Measurements from ENCODE around the gene TRIM41. TPM values are rescaled to one million over a fixed set of nuclear protein-coding genes. Genes with fewer than 3 reads are reported as not detected.

TRIM41 gene
- polyA plus RNA-seq, 1 donor (not counting 4 experiments of a cell fraction or from before 2014, with no cell fraction given) = 13.4 TPM

DNA sequence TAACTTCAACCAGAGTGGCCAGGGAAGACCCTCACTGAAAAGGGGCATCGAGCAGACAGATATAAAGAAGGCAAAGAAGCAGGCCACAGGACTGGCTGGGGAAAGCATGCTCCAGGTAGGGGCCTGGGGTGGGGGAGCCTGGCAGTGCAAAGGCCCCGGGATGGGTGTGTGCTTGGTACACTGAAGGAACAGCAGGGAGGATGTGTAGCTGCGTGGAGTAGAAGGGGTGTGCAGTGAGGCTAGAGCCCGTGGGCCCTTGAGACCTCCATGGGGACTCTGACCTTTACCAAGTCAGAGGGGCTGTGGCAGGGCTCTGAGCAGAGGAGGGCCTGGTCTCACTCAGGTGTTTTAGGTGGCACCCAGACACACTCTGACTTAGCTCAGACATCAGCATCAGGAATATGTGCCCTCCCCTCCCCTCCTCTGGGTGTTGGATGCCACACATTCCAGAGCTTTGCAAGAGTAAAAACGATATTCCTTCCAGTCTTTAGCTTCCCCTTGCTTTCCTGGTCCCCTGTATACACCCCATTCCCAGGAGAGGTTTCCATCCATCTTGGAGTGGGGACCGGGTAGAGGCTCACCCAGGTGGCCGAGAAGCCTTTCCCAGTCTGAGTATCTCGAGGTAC is 25.6 kb upstream of the TRIM41 start:
- dilution Hi-C loops (cut with MboI; ENCODE audit: extremely low pct_ligation_motif_present, low sequenced_read_pairs) = no loop called here
- FAIRE-seq (no peak), DNase-seq (ENCODE audit: low read depth, low spot score) (no peak)
- H4K20me1 ChIP-seq (ENCODE audit: control insufficient read depth, extremely low read depth, insufficient read depth, low read length) = no peaks in the 10 kb centered on the region
- no peak overlapping the region for H3K9ac ChIP-seq (ENCODE audit: control insufficient read depth, extremely low read depth, insufficient read depth, low read length)
- peaks cover 4% of the 10 kb centered on the region for H3K4me1 ChIP-seq (ENCODE audit: control insufficient read depth, extremely low read depth, insufficient read depth, low read length)
- H2AFZ ChIP-seq (ENCODE audit: control insufficient read depth, low read length) = no peak overlapping the region
- no peaks in the 10 kb centered on the region for H3K9me3 ChIP-seq (ENCODE audit: control insufficient read depth, low read depth, low read length)
- H3K4me3 ChIP-seq (ENCODE audit: control insufficient read depth in 2 of 3, extremely low read depth in 1 of 3, insufficient read depth in 2 of 3, low read depth in 1 of 3, low read length in 3 of 3) = no peak overlapping the region
- H3K79me2 ChIP-seq (ENCODE audit: control insufficient read depth, insufficient read depth, low read length) = peaks cover under 1% of the 10 kb centered on the region
- H3K4me2 ChIP-seq (ENCODE audit: control insufficient read depth, extremely low read depth, insufficient read depth, low read depth, low read length) = no peak overlapping the region
- TF ChIP-seq, protein P1, sequence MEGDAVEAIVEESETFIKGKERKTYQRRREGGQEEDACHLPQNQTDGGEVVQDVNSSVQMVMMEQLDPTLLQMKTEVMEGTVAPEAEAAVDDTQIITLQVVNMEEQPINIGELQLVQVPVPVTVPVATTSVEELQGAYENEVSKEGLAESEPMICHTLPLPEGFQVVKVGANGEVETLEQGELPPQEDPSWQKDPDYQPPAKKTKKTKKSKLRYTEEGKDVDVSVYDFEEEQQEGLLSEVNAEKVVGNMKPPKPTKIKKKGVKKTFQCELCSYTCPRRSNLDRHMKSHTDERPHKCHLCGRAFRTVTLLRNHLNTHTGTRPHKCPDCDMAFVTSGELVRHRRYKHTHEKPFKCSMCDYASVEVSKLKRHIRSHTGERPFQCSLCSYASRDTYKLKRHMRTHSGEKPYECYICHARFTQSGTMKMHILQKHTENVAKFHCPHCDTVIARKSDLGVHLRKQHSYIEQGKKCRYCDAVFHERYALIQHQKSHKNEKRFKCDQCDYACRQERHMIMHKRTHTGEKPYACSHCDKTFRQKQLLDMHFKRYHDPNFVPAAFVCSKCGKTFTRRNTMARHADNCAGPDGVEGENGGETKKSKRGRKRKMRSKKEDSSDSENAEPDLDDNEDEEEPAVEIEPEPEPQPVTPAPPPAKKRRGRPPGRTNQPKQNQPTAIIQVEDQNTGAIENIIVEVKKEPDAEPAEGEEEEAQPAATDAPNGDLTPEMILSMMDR (optimal IDR thresholded peaks at IDR 0.05 in 1 of 3, IDR thresholded peaks at IDR 0.05 in 1 of 3, conservative IDR thresholded peaks at IDR 0.05 in 1 of 3; ENCODE audit: extremely low read depth in 1 of 3, insufficient read depth in 2 of 3, low read length in 3 of 3) = no peak
- TF ChIP-seq EZH2 (IDR thresholded peaks at IDR 0.05; ENCODE audit: low read length) = no peak
- H3K36me3 ChIP-seq (ENCODE audit: control insufficient read depth in 2 of 2, extremely low read depth in 1 of 2, insufficient read depth in 2 of 2, low read length in 2 of 2) = peaks cover 12 to 25% of the 10 kb centered on the region in 2 experiments
- H3K9me1 ChIP-seq (ENCODE audit: control insufficient read depth, extremely low read depth, insufficient read depth, low read length) = no peaks in the 10 kb centered on the region
- no peak overlapping the region for H3K27ac ChIP-seq (ENCODE audit: control insufficient read depth, insufficient read depth, low read length)
- no peaks in the 10 kb centered on the region for H3K27me3 ChIP-seq (ENCODE audit: control insufficient read depth, extremely low read depth, insufficient read depth, low read length)

DNA sequence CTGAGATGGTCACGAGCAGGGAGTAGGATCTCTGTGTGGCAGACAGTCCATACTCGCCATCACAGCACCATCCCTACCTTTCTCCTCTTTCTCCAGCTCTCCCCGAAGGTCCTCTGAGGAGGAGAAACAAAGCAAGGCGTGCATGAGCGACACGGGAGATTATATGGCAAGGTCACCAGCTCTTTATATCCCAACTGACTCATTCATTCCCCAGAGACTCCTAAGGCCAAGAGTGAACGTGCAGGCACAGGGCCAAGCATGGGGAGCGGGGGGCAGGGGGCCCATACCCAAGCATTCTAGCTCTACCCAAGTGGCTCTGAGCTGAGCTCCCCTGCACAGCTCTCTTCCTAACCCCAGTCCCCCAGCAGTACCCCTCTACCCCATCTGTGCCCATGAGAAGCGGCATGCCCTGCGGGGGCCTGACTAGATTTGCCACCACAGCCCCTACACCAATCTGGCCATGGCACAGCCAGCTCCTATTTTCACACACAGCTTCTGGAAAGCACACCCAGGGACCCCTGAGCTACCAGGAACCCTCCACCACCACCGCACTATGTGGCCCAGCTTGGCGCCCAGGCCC is 24.9 kb upstream of the TRIM41 start:
- Histone ChIP-seq H3K9ac (ENCODE audit: control insufficient read depth, extremely low read depth, insufficient read depth, low read length) (no peak overlapping the region), H3K27ac (ENCODE audit: control insufficient read depth, insufficient read depth, low read length) (no peak overlapping the region), H2AFZ (ENCODE audit: control insufficient read depth, low read length) (no peak overlapping the region), H3K4me2 (ENCODE audit: control insufficient read depth, extremely low read depth, insufficient read depth, low read depth, low read length) (no peak overlapping the region), H3K9me3 (ENCODE audit: control insufficient read depth, low read depth, low read length) (no peaks in the 10 kb centered on the region), H3K4me1 (ENCODE audit: control insufficient read depth, extremely low read depth, insufficient read depth, low read length) (peaks cover 5% of the 10 kb centered on the region), H3K36me3 (ENCODE audit: control insufficient read depth in 2 of 2, extremely low read depth in 1 of 2, insufficient read depth in 2 of 2, low read length in 2 of 2) (peaks cover 12 to 25% of the 10 kb centered on the region in 2 experiments), H3K9me1 (ENCODE audit: control insufficient read depth, extremely low read depth, insufficient read depth, low read length) (no peaks in the 10 kb centered on the region), H4K20me1 (ENCODE audit: control insufficient read depth, extremely low read depth, insufficient read depth, low read length) (no peaks in the 10 kb centered on the region), H3K27me3 (ENCODE audit: control insufficient read depth, extremely low read depth, insufficient read depth, low read length) (no peaks in the 10 kb centered on the region), H3K79me2 (ENCODE audit: control insufficient read depth, insufficient read depth, low read length) (no peaks in the 10 kb centered on the region), H3K4me3 (ENCODE audit: control insufficient read depth in 2 of 3, extremely low read depth in 1 of 3, insufficient read depth in 2 of 3, low read depth in 1 of 3, low read length in 3 of 3) (no peak overlapping the region)
- no peak for FAIRE-seq
- dilution Hi-C loops (cut with MboI; ENCODE audit: extremely low pct_ligation_motif_present, low sequenced_read_pairs) = no loop called here
- no peak for DNase-seq (ENCODE audit: low read depth, low spot score)
- no peak for TF ChIP-seq EZH2 (IDR thresholded peaks at IDR 0.05; ENCODE audit: low read length)
- TF ChIP-seq, protein P1 (optimal IDR thresholded peaks at IDR 0.05 in 1 of 3, IDR thresholded peaks at IDR 0.05 in 1 of 3, conservative IDR thresholded peaks at IDR 0.05 in 1 of 3; ENCODE audit: extremely low read depth in 1 of 3, insufficient read depth in 2 of 3, low read length in 3 of 3) = no peak

Data from keratinocyte (primary cell).